H9 (cell line): Measurements from ENCODE around the gene ERC2. TPM values are rescaled to one million over a fixed set of nuclear protein-coding genes. Genes with fewer than 3 reads are reported as not detected.

Source experiments
- DNase-seq: peaks from one replicate; pipeline ENCODE4 v3.0.0-alpha.2; 2017
- H2AFZ ChIP-seq: one replicate; pipeline ENCODE4 v1.6.1; 2013; ENCODE audit warnings: mild to moderate bottlenecking, low read length, control low read depth, moderate library complexity
- H2AK5ac ChIP-seq: 2 replicates; pipeline ENCODE4 v1.6.1; 2013; ENCODE audit warnings: low read length, control low read depth, mixed read lengths; ENCODE audit not compliant: insufficient read length
- H2BK120ac ChIP-seq: one replicate; pipeline ENCODE4 v1.6.1; 2013; ENCODE audit warnings: low read depth, mild to moderate bottlenecking, low read length, control low read depth, inconsistent platforms; ENCODE audit not compliant: poor library complexity, severe bottlenecking
- H2BK12ac ChIP-seq: 2 replicates; pipeline ENCODE4 v1.6.1; 2013; ENCODE audit warnings: low read length, control low read depth, mixed read lengths, low read depth; ENCODE audit not compliant: insufficient read length
- H2BK15ac ChIP-seq: 2 replicates; pipeline ENCODE4 v1.6.1; 2013; ENCODE audit warnings: low read depth, low read length, control low read depth
- H2BK20ac ChIP-seq: one replicate; pipeline ENCODE4 v1.6.1; 2013; ENCODE audit warnings: low read depth, mild to moderate bottlenecking, low read length, control low read depth, inconsistent platforms; ENCODE audit not compliant: poor library complexity, severe bottlenecking
- H2BK5ac ChIP-seq: 2 replicates; pipeline ENCODE4 v1.6.1; 2013; ENCODE audit warnings: low read length, control low read depth, mixed read lengths; ENCODE audit not compliant: insufficient read length
- H3K14ac ChIP-seq: 2 replicates; pipeline ENCODE4 v1.6.1; 2013; ENCODE audit warnings: low read length, control low read depth; ENCODE audit not compliant: insufficient read depth
- H3K18ac ChIP-seq: 2 replicates; pipeline ENCODE4 v1.6.1; 2013; ENCODE audit warnings: low read depth, mild to moderate bottlenecking, mixed read lengths, low read length, control low read depth; ENCODE audit not compliant: insufficient read length
- H3K23ac ChIP-seq: 2 replicates; pipeline ENCODE4 v1.6.1; 2013; ENCODE audit warnings: low read length, control low read depth, mixed read lengths, low read depth; ENCODE audit not compliant: insufficient read length
- H3K23me2 ChIP-seq: 2 replicates; pipeline ENCODE4 v1.6.1; 2013; ENCODE audit warnings: low read depth, mild to moderate bottlenecking, mixed read lengths, low read length, control low read depth; ENCODE audit not compliant: insufficient read length, poor library complexity, severe bottlenecking
- H3K27ac ChIP-seq: 2 replicates; pipeline ENCODE4 v1.5.1; 2013; ENCODE audit warnings: low read length, control low read depth, mixed read lengths, low read depth; ENCODE audit not compliant: insufficient read length
- H3K27me3 ChIP-seq: 2 replicates; pipeline ENCODE4 v1.6.1; 2013; ENCODE audit warnings: low read length, control low read depth, inconsistent platforms; ENCODE audit not compliant: insufficient read depth
- H3K4ac ChIP-seq: 2 replicates; pipeline ENCODE4 v1.6.1; 2013; ENCODE audit warnings: low read depth, mild to moderate bottlenecking, control low read depth, inconsistent platforms, low read length, moderate library complexity
- H3K4me1 ChIP-seq: 2 replicates; pipeline ENCODE4 v1.6.1; 2013; ENCODE audit warnings: low read length, control low read depth, inconsistent platforms; ENCODE audit not compliant: insufficient read depth
- H3K4me2 ChIP-seq: 2 replicates; pipeline ENCODE4 v1.6.1; 2013; ENCODE audit warnings: low read length, control low read depth, mixed read lengths; ENCODE audit not compliant: insufficient read length, insufficient read depth
- H3K56ac ChIP-seq: 2 replicates; pipeline ENCODE4 v1.6.1; 2013; ENCODE audit warnings: low read depth, mild to moderate bottlenecking, mixed read lengths, low read length, control low read depth; ENCODE audit not compliant: insufficient read length
- H3K79me1 ChIP-seq: 2 replicates; pipeline ENCODE4 v1.6.1; 2013; ENCODE audit warnings: low read depth, mild to moderate bottlenecking, moderate library complexity, low read length, control low read depth, inconsistent platforms; ENCODE audit not compliant: insufficient read depth, poor library complexity, severe bottlenecking
- H3K79me2 ChIP-seq: 2 replicates; pipeline ENCODE4 v1.6.1; 2013; ENCODE audit warnings: low read length, control low read depth, inconsistent platforms; ENCODE audit not compliant: insufficient read depth
- H3K9ac ChIP-seq: 2 replicates; pipeline ENCODE4 v1.6.1; 2013; ENCODE audit warnings: low read length, control low read depth, mixed read lengths; ENCODE audit not compliant: insufficient read length; ENCODE audit errors: extremely low read depth
- H3K9me3 ChIP-seq: one replicate; pipeline ENCODE4 v1.6.1; 2013; ENCODE audit warnings: low read depth, low read length, inconsistent platforms; ENCODE audit not compliant: control insufficient read depth
- H3T11ph ChIP-seq: one replicate; pipeline ENCODE4 v1.6.1; 2013; ENCODE audit warnings: mild to moderate bottlenecking, low read length, control low read depth, inconsistent platforms
- H4K20me1 ChIP-seq: one replicate; pipeline ENCODE4 v1.6.1; 2013; ENCODE audit not compliant: control insufficient read depth, insufficient read length, insufficient read depth
- H4K5ac ChIP-seq: 2 replicates; pipeline ENCODE4 v1.6.1; 2013; ENCODE audit warnings: low read depth, mild to moderate bottlenecking, mixed read lengths, low read length, control low read depth; ENCODE audit not compliant: insufficient read length
- H4K8ac ChIP-seq: replicated peaks from 2 replicates; pipeline ENCODE4 v1.6.1; 2013; ENCODE audit warnings: low read length, control low read depth, mixed read lengths, low read depth; ENCODE audit not compliant: insufficient read length
- H4K91ac ChIP-seq: 2 replicates; pipeline ENCODE4 v1.6.1; 2013; ENCODE audit warnings: low read depth, mild to moderate bottlenecking, moderate library complexity, mixed read lengths, low read length, control low read depth; ENCODE audit not compliant: insufficient read length
- H3K27ac Mint-ChIP-seq, 3 experiments: 2 replicates in 2 of 3; 3 replicates in 1 of 3; pipeline ENCODE4 v1.8.0; 2020 to 2021; ENCODE audit warnings: mixed read lengths in 3 of 3, mild to moderate bottlenecking in 1 of 3, moderate library complexity in 1 of 3
- H3K27me3 Mint-ChIP-seq: 2 replicates; pipeline ENCODE4 v1.8.0; 2021; ENCODE audit warnings: low read depth, mild to moderate bottlenecking, moderate library complexity, mixed read lengths
- H3K36me3 Mint-ChIP-seq, 3 experiments: 2 replicates in 2 of 3; 3 replicates in 1 of 3; pipeline ENCODE4 v1.8.0; 2020 to 2021; ENCODE audit warnings: low read depth in 3 of 3, mixed read lengths in 3 of 3; ENCODE audit not compliant: insufficient read depth in 1 of 3
- H3K4me1 Mint-ChIP-seq, 2 experiments: 2 replicates each; pipeline ENCODE4 v1.8.0; 2020; ENCODE audit warnings: mixed read lengths in 2 of 2
- H3K4me3 Mint-ChIP-seq, 2 experiments: 2 replicates in 1 of 2; 3 replicates in 1 of 2; pipeline ENCODE4 v1.8.0; 2020 to 2021; ENCODE audit warnings: mild to moderate bottlenecking in 2 of 2, mixed read lengths in 2 of 2, moderate library complexity in 1 of 2
- H3K9me3 Mint-ChIP-seq, 2 experiments: 2 replicates in 1 of 2; 3 replicates in 1 of 2; pipeline ENCODE4 v1.8.0; 2020; ENCODE audit warnings: mild to moderate bottlenecking in 2 of 2, mixed read lengths in 2 of 2, moderate library complexity in 1 of 2
- CTCF ChIP-seq: fragments of 200-600 bp; sonication (generic); conservative IDR thresholded peaks from 3 replicates; pipeline ENCODE4 v1.8.0; 2021; ENCODE audit warnings: antibody characterized with exemption, mild to moderate bottlenecking
- total RNA-seq: library from RNA; stranded (reverse); gene quantifications from 2 replicates; pipeline ENCODE4 v1.2.1, GENCODE V29; 2021

ERC2 gene
- total RNA-seq, 1 experiment from 2014 or later = 15.4 TPM

GRCh38 chr3:55720614-55721013 is 747.7 kb downstream of the ERC2 start:
- no peak for DNase-seq
- Histone ChIP-seq H3K23ac (no peak overlapping the region), H3K14ac (no peak overlapping the region), H2BK5ac (no peak overlapping the region), H3K4me1 (0 out of 2 replicates have a peak, but pooled peaks cover 2% of the 10 kb centered on the region), H2AK5ac (no peak overlapping the region), H4K91ac (no peak overlapping the region), H3K27ac (no peak overlapping the region), H2AFZ (no peak overlapping the region), H3K79me2 (no peaks in the 10 kb centered on the region), H2BK12ac (no peak overlapping the region), H3K18ac (no peak overlapping the region), H3K4ac (no peak overlapping the region), H3K9ac (no peak overlapping the region), H3K4me2 (no peak overlapping the region), H2BK15ac (no peak overlapping the region), H3K56ac (no peak overlapping the region), H4K5ac (no peak overlapping the region), H3K9me3 (no peaks in the 10 kb centered on the region), H3K23me2 (no peaks in the 10 kb centered on the region), H4K8ac (no peak overlapping the region), H3T11ph (no peak overlapping the region), H3K27me3 (no peaks in the 10 kb centered on the region), H2BK20ac (no peak overlapping the region), H3K79me1 (no peaks in the 10 kb centered on the region), H4K20me1 (no peaks in the 10 kb centered on the region), H2BK120ac (no peak overlapping the region)
- Mint-ChIP-seq H3K9me3 (no peaks in the 10 kb centered on the region), H3K36me3 (no peaks in the 10 kb centered on the region), H3K4me1 (peaks cover 19 to 20% of the 10 kb centered on the region in 2 experiments), H3K27ac (no peak overlapping the region), H3K27me3 (no peaks in the 10 kb centered on the region), H3K4me3 (no peak overlapping the region)
- TF ChIP-seq CTCF = peak; percentile 49; the same call in 2 of the 3 replicates
